HuH-7 (cell line): ENCODE results near the gene GPALPP1.
"Not testable (repeated sequence)": the region's sequence is repeated elsewhere in the genome, so short reads cannot be mapped to it uniquely, and the experiment has no call there.

Experiments
- DNase-seq: peaks from one replicate; pipeline ENCODE4 v3.0.0; 2011; ENCODE audit warnings: low spot score

Gene GPALPP1

GRCh38 chr13:45007225-45007624 lies 17.9 kb downstream of the GPALPP1 start:
- no peak for DNase-seq

GRCh38 chr13:45007823-45008222 lies 18.5 kb downstream of the GPALPP1 start:
- no peak for DNase-seq

GRCh38 chr13:45011198-45011597 lies 21.9 kb downstream of the GPALPP1 start:
- no peak for DNase-seq

- DNase-seq = no peak
Observed at GRCh38 chr13:45015300-45015699, 26.0 kb downstream of the GPALPP1 start.

GRCh38 chr13:45016792-45017425 lies 27.6 kb downstream of the GPALPP1 start:
- no peak for DNase-seq

GRCh38 chr13:45019981-45020380 lies 30.6 kb downstream of the GPALPP1 start:
- not testable (repeated sequence) for DNase-seq

- DNase-seq = no peak
Observed at GRCh38 chr13:45021250-45021649, 31.9 kb downstream of the GPALPP1 start.

- DNase-seq = no peak
Observed at GRCh38 chr13:45024847-45025246, 35.5 kb downstream of the GPALPP1 start.

GRCh38 chr13:45034342-45034741 lies 45.0 kb downstream of the GPALPP1 start:
- DNase-seq = no peak

GRCh38 chr13:45036206-45036605 lies 46.9 kb downstream of the GPALPP1 start:
- no peak for DNase-seq

- DNase-seq = no peak
Observed at GRCh38 chr13:45040173-45040572, 50.8 kb downstream of the GPALPP1 start.

- no peak for DNase-seq
Observed at GRCh38 chr13:45040622-45041021, 51.3 kb downstream of the GPALPP1 start.

- DNase-seq = no peak
Observed at GRCh38 chr13:45042539-45042938, 53.2 kb downstream of the GPALPP1 start.

- no peak for DNase-seq
Observed at GRCh38 chr13:45046445-45046844, 57.1 kb downstream of the GPALPP1 start.

GRCh38 chr13:45047394-45048310 lies 58.3 kb downstream of the GPALPP1 start:
- DNase-seq = peak; percentile 46

GRCh38 chr13:45048890-45049407 lies 59.6 kb downstream of the GPALPP1 start:
- DNase-seq = no peak

- DNase-seq = no peak
Observed at GRCh38 chr13:45049478-45049877, 60.1 kb downstream of the GPALPP1 start.

- DNase-seq = no peak
Observed at GRCh38 chr13:45051315-45051714, 62.0 kb downstream of the GPALPP1 start.

- DNase-seq = no peak
Observed at GRCh38 chr13:45055198-45055901, 66.0 kb downstream of the GPALPP1 start.

- DNase-seq = no peak
Observed at GRCh38 chr13:45055902-45056648, 66.7 kb downstream of the GPALPP1 start.

- DNase-seq = no peak
Observed at GRCh38 chr13:45060062-45060461, 70.7 kb downstream of the GPALPP1 start.
